Lung microvascular endothelial cell (primary cell): Measurements from ENCODE around the gene TMEM254. TPM values are rescaled to one million over a fixed set of nuclear protein-coding genes. Genes with fewer than 3 reads are reported as not detected.
"Not testable (repeated sequence)": the region's sequence is repeated elsewhere in the genome, so short reads cannot be mapped to it uniquely, and the experiment has no call there.

Experiments used
- DNase-seq, 2 donors: peaks; one replicate each; pipeline versions ENCODE4 v3.0.0 to v3.0.0-alpha.2; 2010; ENCODE audit warnings: low read depth in 2 of 2
- total RNA-seq: library from RNA; depleted of rRNA; stranded (reverse); fragments of >200 nt; gene quantifications from 2 replicates; pipeline ENCODE4 v1.2.1, GENCODE V29; 2014

TMEM254 gene
- total RNA-seq, 1 donor from 2014 or later = 1.8 TPM

DNA sequence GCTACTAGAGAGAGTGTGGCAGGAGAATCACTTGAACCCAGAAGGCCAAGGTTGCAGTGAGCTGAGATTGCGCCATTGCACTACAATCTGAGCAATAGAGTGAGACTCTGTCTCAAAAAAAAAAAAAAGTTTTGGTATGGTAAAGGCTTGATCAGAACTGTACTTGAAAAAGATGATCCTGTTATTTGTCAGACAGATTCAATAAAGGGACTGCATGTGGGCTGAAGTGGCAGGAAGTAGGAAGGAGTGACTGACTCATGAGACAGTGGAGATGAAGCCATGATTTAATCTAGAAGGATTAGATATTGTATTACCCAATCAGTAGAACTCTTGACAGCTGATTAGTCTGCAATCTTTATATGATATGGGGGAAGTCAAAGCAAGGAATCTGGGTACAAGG, 2.7 kb upstream of the TMEM254 start:
- peak in 1 of 2 donors; percentile 16 for DNase-seq

DNA sequence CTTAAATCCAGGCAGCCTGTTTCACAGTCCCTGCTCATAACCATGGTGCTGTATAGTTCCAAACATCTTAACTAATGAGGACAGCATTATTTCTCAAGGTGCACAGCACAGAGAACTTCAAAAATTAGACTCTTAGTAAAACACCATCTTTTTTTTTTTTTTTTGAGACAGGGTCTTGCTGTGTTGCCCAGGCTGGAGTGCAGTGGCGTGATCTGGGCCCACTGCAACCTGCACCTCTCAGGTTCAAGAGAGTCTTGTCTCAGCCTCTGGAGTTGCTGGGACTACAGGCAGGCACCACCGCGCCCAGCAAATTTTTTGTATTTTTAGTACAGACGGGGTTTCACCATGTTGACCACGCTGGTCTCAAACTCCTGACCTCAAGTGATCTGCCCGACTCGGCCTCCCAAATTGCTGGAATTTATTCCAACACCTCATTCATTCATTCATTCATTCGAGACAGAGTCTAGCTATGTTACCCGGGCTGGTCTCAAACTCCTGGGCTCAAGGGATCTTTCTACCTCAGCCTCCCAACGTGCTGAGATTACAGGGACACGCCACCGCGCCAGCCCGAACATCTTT, 507 bp upstream of the TMEM254 start:
- no peak for DNase-seq

DNA sequence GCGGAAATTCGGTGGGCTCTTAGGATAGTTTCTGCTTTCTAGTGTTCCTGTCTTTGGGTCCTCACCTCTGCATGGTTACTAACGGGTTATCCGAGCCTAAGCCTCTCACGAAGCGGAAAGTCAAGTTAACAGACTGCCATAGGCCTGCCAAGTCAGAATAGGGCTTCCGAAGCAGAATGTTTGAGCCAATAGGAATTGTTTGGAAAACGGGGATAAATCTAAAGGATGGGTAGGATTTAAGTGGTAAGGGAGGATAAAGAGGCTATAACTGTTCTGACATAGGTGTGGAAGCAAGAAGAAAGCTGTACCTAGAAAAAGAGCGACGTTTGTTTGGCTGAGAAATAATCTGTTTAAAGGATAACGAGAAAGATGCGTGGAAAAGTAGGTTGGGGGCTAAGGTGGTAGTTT, 851 bp downstream of the TMEM254 start:
- no peak for DNase-seq

DNA sequence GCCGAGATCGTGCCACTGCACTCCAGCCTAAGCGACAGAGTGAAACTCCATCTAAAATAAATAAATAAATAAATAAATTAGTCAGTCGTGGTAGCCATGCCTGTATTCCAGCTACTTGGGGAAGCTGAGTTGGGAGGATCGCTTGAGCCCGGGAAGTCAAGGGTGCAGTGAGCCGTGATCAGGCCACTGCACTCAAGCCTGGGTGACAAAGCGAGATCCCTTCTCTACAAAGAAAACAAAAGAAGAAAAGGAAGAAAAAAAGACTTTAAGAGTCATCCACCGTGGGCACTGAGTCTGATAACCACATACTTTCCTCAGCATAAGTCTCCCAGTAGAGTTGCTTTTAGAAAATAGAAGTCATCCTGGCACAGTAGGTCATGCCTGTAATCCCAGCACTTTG, 2.6 kb downstream of the TMEM254 start:
- DNase-seq = no peak

DNA sequence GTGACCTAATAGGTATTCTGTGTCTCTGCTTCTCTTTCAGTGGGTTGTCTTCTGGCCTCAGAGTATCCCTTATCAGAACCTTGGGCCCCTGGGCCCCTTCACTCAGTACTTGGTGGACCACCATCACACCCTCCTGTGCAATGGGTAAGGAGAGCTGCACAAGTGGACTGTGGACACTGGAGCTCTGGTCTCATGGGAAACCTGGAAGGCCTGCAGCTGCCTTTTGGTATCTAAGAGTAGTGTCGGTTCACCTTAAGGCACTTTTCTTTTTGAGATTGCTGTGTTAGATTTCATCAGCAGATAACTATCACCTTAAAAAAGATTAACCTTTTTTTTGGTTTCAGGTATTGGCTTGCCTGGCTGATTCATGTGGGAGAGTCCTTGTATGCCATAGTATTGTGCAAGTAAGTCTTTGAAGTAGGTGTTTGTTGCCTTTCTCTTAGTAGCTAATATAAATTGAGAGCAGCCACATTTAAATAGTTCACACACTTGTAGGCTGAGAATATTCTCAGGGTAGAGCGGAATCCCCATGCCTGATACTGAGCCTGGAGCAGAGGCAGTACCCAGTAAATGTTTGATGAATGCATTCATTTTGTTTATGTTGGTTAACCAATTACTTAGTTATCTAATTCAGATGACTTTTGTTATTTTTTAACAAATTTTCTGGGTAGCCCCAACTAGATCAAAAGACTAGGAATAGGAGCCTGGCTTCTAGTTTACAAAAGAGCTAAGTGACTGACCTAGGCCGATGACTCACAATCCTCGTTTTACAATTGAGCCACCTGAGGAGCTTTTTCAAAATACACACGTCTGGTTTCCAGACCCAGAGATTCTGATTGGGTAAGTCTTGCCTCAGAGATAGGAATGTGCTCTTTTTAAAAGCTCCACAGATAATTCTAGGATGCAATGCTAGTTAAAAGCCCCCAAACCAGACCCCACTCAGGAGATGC, 3.6 kb downstream of the TMEM254 start:
- no peak for DNase-seq

DNA sequence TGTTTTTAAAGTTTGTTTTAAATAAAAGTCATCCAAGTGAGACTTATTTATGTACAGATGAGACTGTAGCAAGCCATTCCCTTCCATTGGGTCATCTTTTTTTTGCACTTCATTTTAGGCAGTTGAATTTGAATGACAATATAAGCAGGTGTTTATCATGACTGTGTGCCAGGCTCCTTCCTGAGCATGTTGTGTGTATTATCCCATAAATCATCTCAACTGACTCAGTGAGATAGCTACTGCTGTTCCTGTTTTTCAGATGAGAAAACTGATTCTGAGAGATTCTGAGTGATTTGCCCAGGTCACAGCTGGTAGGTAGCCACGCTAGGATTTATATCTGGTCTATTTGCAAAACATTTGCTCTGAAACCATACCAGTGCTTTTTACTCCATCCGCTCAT, 11.7 kb downstream of the TMEM254 start:
- peak in 1 of 2 donors; percentile 71 for DNase-seq

DNA sequence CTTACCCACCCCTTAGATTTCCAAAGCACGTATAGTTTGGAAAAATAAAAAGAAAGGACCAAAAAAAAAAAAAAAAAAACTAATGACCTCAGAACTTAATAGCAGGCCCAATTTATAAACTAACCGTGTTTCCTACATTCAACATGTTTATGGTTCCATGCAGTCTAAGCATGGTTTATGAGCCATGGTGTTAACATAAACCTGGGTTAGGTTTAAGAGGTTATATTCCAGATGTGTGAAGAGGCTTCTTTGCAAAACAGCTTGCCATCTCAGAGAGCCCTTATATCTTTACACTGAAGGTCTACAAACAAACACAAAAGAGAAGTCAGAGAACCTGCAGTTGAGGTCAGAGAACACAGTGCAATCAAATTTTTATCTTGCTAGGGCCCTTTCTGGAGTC, 15.8 kb downstream of the TMEM254 start:
- no peak for DNase-seq

DNA sequence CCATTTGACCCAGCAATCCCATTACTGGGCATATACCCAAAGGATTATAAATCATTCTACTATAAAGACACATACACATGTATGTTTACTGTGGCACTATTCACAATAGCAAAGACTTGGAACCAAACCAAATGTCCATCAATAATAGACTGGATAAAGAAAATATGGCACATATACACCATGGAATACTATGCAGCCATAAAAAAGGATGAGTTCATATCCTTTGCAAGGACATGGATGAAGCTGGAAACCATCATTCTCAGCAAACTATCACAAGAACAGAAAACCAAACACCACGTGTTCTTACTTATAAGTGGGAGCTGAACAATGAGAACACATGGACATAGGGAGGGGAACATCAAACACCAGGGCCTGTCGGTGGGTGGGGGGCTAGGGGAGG, 19.8 kb downstream of the TMEM254 start:
- not testable (repeated sequence) for DNase-seq

DNA sequence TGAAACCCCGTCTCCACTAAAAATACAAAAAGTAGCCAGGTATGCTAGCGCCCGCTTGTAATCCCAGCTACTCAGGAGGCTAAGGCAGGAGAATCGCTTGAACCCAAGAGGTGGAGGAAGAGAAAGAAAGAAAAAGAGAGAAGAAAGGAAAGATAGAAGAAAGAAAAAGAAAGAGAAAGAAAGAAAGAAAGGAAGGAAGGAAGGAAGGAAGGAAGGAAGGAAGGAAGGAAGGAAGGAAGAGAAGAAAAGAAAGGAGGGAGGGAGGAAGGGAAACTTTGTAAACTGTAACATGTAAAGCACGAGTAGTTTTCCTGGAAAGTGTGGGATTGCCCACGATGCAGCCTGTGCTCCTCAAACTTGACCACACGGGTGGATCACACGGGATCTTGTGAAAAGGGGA, 20.8 kb downstream of the TMEM254 start:
- DNase-seq = not testable (repeated sequence)

DNA sequence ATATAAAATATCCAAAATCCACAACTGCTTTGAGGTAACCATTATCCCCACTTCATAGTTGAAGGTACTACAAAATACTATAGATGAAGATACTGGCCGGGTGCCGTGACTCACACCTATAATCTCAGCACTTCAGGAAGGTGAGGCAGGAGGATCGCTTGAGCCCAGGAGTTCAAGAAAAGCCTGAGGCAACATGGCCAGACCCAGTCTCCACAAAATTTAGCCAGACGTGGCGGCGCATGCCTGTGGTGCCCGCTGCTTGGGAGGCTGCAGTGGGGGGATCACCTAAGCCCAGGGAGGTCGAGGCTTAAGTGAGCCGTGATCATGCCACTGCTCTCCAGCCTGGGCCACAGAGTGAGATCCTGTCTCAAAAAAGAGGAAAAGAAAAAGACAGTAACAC, 21.7 kb downstream of the TMEM254 start:
- DNase-seq = no peak

DNA sequence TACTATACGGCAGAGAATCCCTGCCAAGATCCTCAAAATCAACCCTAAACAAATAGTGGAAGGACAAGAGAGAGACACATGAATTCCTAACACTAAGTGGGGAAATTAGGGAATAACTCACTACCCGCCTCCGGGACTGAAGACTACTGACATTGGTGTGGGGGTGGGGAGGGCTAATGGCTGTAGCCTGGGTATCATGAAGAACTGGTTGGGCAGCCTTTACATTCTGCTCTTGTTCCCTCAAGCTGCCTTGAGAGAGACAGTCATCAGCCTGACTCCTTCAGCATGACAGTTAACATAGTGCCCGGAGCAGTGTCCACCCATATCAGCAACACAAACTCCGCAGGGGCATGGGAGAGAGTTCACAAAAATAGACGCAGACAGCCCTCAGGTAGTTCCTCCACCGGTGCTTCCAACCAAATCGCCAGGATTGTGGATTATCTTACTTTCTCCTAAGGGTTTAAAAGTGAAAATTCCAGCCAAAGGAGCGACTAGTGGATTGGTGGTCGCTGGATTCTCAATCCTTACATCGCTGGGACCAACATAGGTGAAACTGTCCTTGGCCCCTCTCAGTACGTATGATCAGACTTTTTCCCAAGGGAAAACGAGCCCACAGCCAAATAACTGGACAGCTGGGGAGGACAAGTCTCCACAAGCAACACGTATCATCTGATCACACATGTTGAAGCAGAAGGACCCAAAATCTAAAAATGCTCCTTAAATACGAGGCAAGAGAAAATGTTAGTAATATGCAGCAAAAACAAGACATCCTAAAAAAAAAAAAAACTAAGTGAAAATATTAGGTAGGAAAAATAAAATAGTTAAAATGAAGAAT, 22.6 kb downstream of the TMEM254 start:
- no peak for DNase-seq

DNA sequence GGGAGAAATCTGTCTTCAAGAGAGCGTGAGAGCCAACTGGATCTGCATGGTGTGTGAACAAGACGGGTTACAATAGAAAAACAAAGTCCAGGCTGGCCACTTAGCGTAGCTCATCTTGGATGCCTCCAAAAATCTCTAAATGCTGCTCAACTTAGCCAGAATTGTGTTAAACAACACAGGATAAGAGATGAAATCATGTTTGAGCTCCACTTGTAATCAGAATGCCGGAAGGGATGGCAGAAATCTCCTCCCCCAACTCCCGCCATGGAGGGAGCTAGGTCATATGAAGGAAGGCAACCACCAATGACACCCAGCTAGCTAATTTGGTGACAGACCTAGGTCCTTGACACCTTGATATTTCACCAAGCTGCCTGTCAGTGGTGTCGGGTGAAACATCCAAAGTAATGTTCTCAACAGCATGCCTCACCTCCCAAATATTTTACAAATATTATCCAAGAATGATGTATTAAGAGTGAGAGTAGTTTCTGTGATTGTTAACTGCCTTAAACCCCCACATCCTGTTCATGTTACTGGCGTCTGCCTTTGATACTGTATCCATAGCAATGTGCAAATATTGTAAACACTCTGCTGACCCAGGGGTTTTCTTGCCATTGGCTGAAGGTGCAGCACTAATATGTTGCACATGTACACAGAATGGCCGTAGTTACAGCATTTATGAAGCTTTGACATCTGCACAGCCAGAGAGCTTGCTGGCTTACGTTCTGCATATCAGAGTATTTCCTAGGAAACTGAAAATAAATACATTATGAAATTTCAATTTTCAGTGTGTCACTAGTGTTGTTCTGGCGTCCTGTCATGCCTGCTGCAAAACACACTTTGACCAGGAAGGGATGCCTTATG, 25.8 kb downstream of the TMEM254 start:
- peak; percentile 33 to 39 for DNase-seq

DNA sequence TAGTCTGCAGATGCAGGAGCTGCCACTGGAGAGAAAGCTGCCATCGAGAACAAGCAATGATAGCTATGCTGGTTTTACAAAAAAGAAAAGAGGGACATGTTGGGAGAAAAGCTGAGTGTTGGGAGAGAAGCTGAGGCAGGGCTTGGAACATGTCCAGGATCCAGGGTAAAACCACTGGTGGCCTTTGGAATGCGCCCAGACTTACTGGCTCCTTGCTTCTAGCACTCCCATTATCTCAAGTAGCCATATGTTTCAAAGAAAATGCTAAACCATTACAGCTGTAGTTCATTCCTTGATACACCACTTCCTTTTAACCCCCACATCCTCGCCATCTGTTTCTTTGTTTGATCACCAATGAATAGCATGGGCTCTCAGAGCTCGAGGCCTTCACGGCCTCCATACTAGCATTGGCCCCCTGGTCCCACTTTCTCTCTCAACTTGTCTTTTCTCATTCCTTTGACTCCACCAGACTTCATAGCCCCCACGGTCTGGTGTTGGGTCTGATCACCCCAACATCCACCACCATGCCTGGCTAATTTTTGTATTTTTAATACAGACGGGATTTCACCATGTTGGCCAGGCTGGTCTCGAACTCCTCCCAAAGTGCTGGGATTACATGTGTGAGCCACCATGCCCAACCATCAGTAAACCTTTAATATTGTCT, 30.2 kb downstream of the TMEM254 start:
- DNase-seq = no peak

DNA sequence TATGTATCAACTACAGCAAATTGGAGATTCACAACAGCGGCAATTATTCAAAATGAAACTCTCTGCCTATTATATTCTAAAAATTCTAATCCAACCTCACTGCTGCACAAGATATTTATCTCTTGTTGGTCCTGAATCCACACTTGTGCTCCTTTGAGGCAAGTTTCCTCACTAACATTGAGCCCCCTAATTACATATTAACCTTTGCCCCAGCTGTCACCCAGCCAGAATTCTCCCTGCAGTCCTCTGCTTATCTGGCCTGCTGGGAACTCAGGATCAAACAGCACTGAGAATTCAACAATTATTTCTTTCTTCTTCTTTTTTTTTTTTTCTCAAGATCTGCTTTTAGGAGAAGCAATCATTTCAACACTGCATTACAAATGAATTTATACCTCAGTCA, 32.5 kb downstream of the TMEM254 start:
- no peak for DNase-seq

DNA sequence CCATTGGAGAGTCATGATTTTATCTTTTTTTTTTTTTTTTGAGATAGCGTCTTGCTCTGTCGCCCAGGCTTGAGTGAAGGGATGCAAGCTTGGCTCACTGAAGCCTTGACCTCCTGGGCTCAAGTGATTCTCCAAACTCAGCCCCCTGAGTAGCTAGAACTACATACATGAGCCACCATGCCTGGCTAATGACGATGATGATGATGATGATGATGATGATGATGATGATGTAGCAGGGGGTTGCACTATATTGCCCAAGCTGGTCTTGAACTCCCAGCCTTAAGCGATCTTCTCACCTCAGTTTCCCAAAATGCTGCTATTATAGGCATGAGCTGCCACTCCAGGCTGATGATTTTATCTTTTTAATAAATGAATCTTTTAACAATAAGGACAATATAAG, 40.2 kb downstream of the TMEM254 start:
- no peak for DNase-seq

DNA sequence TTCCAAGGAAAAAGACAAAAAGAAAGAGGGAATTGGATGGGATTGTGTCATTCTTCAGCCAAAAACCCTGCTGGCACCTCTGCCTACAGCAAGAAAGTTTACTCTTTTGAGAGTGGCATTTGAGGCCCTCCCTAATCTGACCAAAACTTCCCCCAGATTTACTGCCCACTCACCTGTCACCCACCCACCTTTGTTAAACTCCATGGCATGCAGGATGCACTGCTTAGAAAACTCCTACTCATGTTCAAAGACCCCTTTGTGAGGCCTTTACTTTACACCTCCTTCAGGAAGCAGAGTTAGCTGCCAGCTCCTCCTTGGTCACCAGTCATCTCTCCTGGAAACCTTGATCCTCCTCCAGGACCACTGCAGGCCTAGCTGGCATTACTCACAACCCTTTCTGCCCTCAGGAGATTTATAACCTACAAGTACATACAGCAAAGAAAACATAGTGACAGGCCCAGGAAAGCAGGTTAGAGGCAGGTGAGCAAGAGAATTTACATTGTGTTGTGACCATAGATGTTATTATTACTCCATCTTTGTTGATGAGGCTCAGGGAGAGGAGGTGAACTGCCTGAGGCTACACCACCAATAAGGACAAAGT, 43.7 kb downstream of the TMEM254 start:
- no peak for DNase-seq

DNA sequence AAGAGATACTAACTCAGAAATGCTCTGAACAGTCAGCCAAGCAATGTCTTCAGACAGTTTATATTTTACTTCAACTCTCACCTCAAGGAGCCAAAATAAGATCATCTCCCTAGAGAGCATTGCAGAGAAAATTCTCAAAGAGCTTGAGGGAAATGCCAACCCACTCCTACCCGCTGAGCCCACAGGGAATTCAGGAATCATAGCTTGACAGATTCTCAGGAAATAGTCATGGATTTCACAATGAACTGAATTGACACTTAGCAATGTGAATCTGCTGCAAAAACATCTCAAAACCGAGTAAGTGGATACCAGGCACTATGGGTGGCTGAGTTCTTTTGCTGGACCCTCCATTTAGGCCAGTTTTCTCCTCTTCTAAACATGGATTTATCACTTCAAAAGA, 44.3 kb downstream of the TMEM254 start:
- no peak for DNase-seq

DNA sequence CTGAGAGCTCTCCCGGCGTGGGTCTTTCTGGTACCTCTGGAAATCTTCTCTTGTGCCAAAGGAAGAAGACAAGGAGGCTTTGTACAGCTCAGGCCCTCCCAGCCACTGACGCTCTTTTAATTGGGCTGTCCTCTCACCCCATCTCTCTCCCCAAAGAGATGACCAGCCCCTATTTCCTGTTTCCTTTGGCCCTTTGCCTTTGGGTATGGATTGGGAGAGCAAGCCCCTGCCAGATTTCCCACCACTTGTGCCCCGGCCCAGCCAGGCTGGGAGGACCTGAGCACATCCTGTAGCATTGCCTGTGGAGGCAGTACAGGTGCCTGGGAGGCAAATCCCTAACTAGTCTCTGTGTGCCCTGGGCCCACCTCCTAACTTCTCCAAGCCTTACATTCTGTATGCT, 48.4 kb downstream of the TMEM254 start:
- DNase-seq = no peak

DNA sequence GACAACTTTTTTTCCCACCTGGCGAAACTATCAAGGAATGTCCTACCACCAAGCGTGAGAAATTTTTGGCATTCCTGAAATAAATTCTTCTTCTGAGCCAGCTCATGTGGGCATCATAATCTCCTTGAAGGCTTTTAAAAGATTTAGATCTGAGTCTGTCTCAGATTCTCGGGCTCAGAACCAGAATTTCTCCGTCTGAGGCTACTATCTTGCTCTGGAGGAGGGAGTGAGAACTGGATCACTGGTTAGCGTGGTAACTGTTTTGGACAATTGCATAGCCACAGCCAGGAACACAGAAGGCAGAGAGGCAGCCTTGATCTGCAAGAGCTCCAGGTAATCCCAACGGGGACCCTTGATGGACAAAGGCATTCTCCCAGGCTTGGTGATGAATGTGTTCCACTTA, 53.0 kb downstream of the TMEM254 start:
- DNase-seq = no peak
